ENCODE measurements around the gene GIT2.

- TF ChIP-seq GATA3 (IDR thresholded peaks at IDR 0.05; ENCODE audit: low read depth, low read length) (no peak), GATA2 (IDR thresholded peaks at IDR 0.05; ENCODE audit: low read depth, low read length) (no peak)
These were observed 5.4 kb upstream of the GIT2 start for GRCh38 chr12:110001596-110001995.
